SK-N-SH (cell line): ENCODE measurements around the gene INSYN2A.

Experiments
- EP300 ChIP-seq, 2 experiments: IDR thresholded peaks; 2 replicates each; pipeline versions ENCODE4 v1.4.0 to v1.6.1; 2012; ENCODE audit warnings: borderline replicate concordance in 1 of 2, low read depth in 1 of 2, low read length in 1 of 2
- FOXM1 ChIP-seq: IDR thresholded peaks from 2 replicates; pipeline ENCODE4 v1.4.0; 2012; ENCODE audit warnings: low read depth, mild to moderate bottlenecking
- MXI1 ChIP-seq: IDR thresholded peaks from 2 replicates; pipeline ENCODE4 v1.6.1; 2012; ENCODE audit warnings: mild to moderate bottlenecking, low read depth, low read length, improper control_type of control experiment
- POLR2AphosphoS5 ChIP-seq: IDR thresholded peaks from 2 replicates; pipeline ENCODE4 v1.6.1; 2012; ENCODE audit warnings: low read depth, low read length
- SMC3 ChIP-seq: IDR thresholded peaks from 2 replicates; pipeline ENCODE4 v1.6.1; 2012; ENCODE audit warnings: low read depth, low read length, improper control_type of control experiment
- ZBTB33 ChIP-seq: IDR thresholded peaks from 2 replicates; pipeline ENCODE4 v1.4.0; 2012; ENCODE audit warnings: low read depth, borderline replicate concordance
- TF ChIP-seq, protein P1 (sequence below): fragments of 200-600 bp; sonication (generic); IDR thresholded peaks from 2 replicates; pipeline ENCODE4 v1.6.1; 2017; ENCODE audit warnings: antibody characterized with exemption, mild to moderate bottlenecking, moderate library complexity
- TF ChIP-seq, protein P2 (sequence below): IDR thresholded peaks from 2 replicates; pipeline ENCODE4 v1.4.0; 2012; ENCODE audit warnings: low read depth

DNA sequence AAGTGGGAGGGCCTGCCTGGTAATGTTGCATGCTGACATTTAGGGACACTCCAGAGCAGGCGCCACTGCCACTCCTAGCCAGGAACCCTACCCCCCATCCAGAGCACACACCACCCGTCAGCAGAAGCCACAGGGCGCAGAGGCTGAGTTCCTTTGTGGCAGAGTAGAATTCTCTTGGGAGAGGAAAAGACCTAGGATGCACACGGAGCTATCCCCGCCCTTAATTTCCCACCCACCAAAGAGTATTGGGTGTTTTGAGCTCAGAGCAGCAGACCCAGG, 702 bp upstream of the INSYN2A start:
- TF ChIP-seq, protein P1, sequence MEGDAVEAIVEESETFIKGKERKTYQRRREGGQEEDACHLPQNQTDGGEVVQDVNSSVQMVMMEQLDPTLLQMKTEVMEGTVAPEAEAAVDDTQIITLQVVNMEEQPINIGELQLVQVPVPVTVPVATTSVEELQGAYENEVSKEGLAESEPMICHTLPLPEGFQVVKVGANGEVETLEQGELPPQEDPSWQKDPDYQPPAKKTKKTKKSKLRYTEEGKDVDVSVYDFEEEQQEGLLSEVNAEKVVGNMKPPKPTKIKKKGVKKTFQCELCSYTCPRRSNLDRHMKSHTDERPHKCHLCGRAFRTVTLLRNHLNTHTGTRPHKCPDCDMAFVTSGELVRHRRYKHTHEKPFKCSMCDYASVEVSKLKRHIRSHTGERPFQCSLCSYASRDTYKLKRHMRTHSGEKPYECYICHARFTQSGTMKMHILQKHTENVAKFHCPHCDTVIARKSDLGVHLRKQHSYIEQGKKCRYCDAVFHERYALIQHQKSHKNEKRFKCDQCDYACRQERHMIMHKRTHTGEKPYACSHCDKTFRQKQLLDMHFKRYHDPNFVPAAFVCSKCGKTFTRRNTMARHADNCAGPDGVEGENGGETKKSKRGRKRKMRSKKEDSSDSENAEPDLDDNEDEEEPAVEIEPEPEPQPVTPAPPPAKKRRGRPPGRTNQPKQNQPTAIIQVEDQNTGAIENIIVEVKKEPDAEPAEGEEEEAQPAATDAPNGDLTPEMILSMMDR, result no peak
- no peak for TF ChIP-seq POLR2AphosphoS5
- TF ChIP-seq SMC3, result no peak
- TF ChIP-seq, protein P2, sequence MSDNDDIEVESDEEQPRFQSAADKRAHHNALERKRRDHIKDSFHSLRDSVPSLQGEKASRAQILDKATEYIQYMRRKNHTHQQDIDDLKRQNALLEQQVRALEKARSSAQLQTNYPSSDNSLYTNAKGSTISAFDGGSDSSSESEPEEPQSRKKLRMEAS, result no peak
- TF ChIP-seq EP300 (IDR thresholded peaks at IDR 0.05; ENCODE audit: borderline replicate concordance in 1 of 2, low read depth in 1 of 2, low read length in 1 of 2), result no peak
- TF ChIP-seq ZBTB33, result no peak
- TF ChIP-seq MXI1, result no peak
- TF ChIP-seq FOXM1, result no peak
